ENCODE results near the gene CLBA1. TPM values are rescaled to one million over a fixed set of nuclear protein-coding genes. Genes with fewer than 3 reads are reported as not detected.

CLBA1 gene
- polyA plus RNA-seq, 1 of the 3 experiments (the other 2 are of a cell fraction), result 18.5 TPM

GRCh38 chr14:105023144-105023543 lies 37.6 kb downstream of the CLBA1 start (continued):
- TF ChIP-seq GATA2 (CRISPR knock-in tag; IDR thresholded peaks at IDR 0.05) (no peak), FOSL2 (IDR thresholded peaks at IDR 0.05; ENCODE audit: borderline replicate concordance, low read depth) (no peak), RCOR1 (IDR thresholded peaks at IDR 0.05; ENCODE audit: low read length) (no peak), SIN3A (IDR thresholded peaks at IDR 0.05; ENCODE audit: borderline replicate concordance, low read depth, low read length) (no peak), USF2 (IDR thresholded peaks at IDR 0.05; ENCODE audit: borderline replicate concordance, low read depth, low read length) (no peak), IRF3 (IDR thresholded peaks at IDR 0.05; ENCODE audit: low read depth, low read length) (no peak), RAD21 (IDR thresholded peaks at IDR 0.05; ENCODE audit: low read length) (no peak)

- Histone ChIP-seq H4K20me1 (ENCODE audit: insufficient read depth) (peaks cover 6% of the 10 kb centered on the region; the same call in 1 of the 2 replicates), H3K79me2 (ENCODE audit: insufficient read depth) (peaks cover 35% of the 10 kb centered on the region), H3K36me3 (replicated peaks in 1 of 2; ENCODE audit: control insufficient read depth in 1 of 2, insufficient read depth in 2 of 2, low read length in 1 of 2) (peaks cover 0 to 3% of the 10 kb centered on the region in 2 experiments), H3K9me3 (no peaks in the 10 kb centered on the region), H2AFZ (ENCODE audit: low read depth) (no peak overlapping the region), H3F3A (replicated peaks; ENCODE audit: insufficient read depth) (peaks cover 60% of the 10 kb centered on the region), H3K4me3 (ENCODE audit: low read depth in 2 of 2, low read length in 1 of 2) (peak overlapping the region in 1 of 2 experiments; percentile 52; a peak in 2 of 4 replicates), H3K4me1 (ENCODE audit: control insufficient read depth in 1 of 2, insufficient read depth in 2 of 2, low read depth in 1 of 2, low read length in 1 of 2) (peaks cover 15 to 36% of the 10 kb centered on the region in 2 experiments; a peak in 2 of 4 replicates), H3K4me2 (peak overlapping the region; percentile 98), H3K9me2 (no peaks in the 10 kb centered on the region), H3K9ac (peak overlapping the region; percentile 80), H3K27ac (ENCODE audit: low read depth in 2 of 2, low read length in 1 of 2) (peak overlapping the region; percentile 43 to 99; a peak in 3 of 4 replicates), H3K27me3 (ENCODE audit: insufficient read depth) (no peaks in the 10 kb centered on the region)
- WGBS (ENCODE audit: low lambda C conversion rate), result 57% methylated on average over 4 of the region's 4 CpGs
- DNase-seq, result no peak
- ChIA-PET CTCF (interaction anchor here (1.6 kb wide), 1 partner anchor 22 kb away, joined by 12 read pairs; no protein-coding TSS in a partner anchor), POLR2A (no interaction called here)
- TF ChIP-seq EZH2phosphoT487 (IDR thresholded peaks at IDR 0.05; ENCODE audit: borderline replicate concordance, low read depth) (no peak), JUND (IDR thresholded peaks at IDR 0.05) (peak; percentile 76), NFIC (IDR thresholded peaks at IDR 0.05; ENCODE audit: borderline replicate concordance) (peak; percentile 38; the same call in 1 of the 2 replicates), PBX3 (IDR thresholded peaks at IDR 0.05) (0 out of 2 replicates have a peak, but pooled peaks have one; percentile 11), EP300 (IDR thresholded peaks at IDR 0.05; ENCODE audit: borderline replicate concordance in 1 of 2, low read depth in 1 of 2, low read length in 1 of 2) (peak in 1 of 2 experiments; percentile 61; a peak in 1 of 4 replicates), FOSL2 (IDR thresholded peaks at IDR 0.05; ENCODE audit: borderline replicate concordance, low read depth) (peak; percentile 65; the same call in 1 of the 2 replicates), IRF3 (IDR thresholded peaks at IDR 0.05; ENCODE audit: low read depth, low read length) (no peak), RXRA (IDR thresholded peaks at IDR 0.05; ENCODE audit: borderline replicate concordance, low read depth) (0 out of 2 replicates have a peak, but pooled peaks have one; percentile 48), SIN3A (IDR thresholded peaks at IDR 0.05; ENCODE audit: borderline replicate concordance, low read depth, low read length) (no peak), TCF12 (IDR thresholded peaks at IDR 0.05) (peak; percentile 65)
Observed at GRCh38 chr14:105023791-105024480, 38.3 kb downstream of the CLBA1 start.
